ENCODE measurements around the gene SATB2.
A peak's percentile ranks its signal among the peaks of the same experiment; 100 is the strongest.

The SATB2 gene

DNA sequence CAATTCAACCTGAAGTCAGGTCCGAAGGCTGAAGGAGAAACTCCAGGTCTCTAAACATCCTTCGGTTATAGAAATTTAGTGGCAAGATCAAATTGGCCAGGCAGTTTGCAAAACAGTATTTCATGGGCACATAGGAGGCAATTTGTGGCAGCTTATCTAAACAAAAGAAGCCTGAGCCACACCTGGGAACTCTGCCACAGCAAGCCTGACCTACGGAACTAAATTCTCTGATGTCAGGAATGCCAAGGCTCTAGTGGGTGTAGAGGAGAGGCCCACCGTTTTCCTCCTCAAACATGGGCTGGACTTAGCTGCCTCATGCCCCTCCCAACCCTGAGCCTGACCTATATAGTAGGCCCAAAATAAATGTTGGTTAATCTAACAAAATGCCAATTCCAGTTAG, 16.0 kb downstream of the SATB2 start:
- no peak for DNase-seq (ENCODE audit: low read depth)
- H3K4me3 ChIP-seq (ENCODE audit: control insufficient read depth, low read depth, low read length) = no peak overlapping the region
- TF ChIP-seq, protein P1, sequence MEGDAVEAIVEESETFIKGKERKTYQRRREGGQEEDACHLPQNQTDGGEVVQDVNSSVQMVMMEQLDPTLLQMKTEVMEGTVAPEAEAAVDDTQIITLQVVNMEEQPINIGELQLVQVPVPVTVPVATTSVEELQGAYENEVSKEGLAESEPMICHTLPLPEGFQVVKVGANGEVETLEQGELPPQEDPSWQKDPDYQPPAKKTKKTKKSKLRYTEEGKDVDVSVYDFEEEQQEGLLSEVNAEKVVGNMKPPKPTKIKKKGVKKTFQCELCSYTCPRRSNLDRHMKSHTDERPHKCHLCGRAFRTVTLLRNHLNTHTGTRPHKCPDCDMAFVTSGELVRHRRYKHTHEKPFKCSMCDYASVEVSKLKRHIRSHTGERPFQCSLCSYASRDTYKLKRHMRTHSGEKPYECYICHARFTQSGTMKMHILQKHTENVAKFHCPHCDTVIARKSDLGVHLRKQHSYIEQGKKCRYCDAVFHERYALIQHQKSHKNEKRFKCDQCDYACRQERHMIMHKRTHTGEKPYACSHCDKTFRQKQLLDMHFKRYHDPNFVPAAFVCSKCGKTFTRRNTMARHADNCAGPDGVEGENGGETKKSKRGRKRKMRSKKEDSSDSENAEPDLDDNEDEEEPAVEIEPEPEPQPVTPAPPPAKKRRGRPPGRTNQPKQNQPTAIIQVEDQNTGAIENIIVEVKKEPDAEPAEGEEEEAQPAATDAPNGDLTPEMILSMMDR (conservative IDR thresholded peaks at IDR 0.05; ENCODE audit: control insufficient read depth, insufficient read depth, low read depth, low read length) = no peak

DNA sequence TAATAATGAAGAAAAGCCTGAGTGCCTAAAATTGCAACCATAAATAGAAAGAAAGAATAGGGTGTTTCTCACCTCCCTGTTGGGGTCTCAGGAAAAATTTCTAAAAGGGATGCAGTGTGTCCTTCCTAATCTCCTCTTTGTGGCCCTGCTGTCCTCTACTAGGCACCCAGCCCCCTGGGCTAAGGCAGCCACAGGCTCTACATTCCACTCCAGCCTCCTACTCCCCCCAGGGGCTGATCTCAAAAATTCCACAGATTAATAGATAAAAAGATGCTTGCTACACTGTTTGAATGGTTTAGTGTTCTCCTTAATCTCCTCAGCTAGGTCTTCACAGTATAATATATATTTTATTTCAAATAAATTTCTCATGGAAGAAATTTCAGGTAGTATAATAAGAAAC, 17.6 kb downstream of the SATB2 start:
- DNase-seq (ENCODE audit: low read depth) = no peak
- TF ChIP-seq, protein P1 (conservative IDR thresholded peaks at IDR 0.05; ENCODE audit: control insufficient read depth, insufficient read depth, low read depth, low read length) = no peak
- no peak overlapping the region for H3K4me3 ChIP-seq (ENCODE audit: control insufficient read depth, low read depth, low read length)

DNA sequence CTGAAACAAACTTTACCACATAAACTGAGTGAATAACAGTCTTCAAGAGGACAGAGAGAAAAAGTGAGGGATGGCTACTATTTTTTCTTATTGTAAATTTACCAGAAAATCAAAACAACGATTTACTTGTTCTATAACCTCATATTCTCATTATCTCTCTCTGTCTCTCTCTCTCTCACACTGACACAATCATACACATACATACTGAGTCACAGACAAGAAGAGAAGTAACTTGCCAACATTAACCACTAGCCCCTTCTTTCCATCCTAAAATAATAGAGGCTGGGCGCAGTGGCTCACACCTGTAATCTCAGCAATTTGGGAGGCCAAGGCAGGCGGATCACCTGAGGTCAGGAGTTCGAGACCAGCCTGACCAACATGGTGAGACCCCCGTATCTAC, 18.2 kb downstream of the SATB2 start:
- TF ChIP-seq, protein P1 (conservative IDR thresholded peaks at IDR 0.05; ENCODE audit: control insufficient read depth, insufficient read depth, low read depth, low read length) = no peak
- H3K4me3 ChIP-seq (ENCODE audit: control insufficient read depth, low read depth, low read length) = no peak overlapping the region
- DNase-seq (ENCODE audit: low read depth) = no peak

DNA sequence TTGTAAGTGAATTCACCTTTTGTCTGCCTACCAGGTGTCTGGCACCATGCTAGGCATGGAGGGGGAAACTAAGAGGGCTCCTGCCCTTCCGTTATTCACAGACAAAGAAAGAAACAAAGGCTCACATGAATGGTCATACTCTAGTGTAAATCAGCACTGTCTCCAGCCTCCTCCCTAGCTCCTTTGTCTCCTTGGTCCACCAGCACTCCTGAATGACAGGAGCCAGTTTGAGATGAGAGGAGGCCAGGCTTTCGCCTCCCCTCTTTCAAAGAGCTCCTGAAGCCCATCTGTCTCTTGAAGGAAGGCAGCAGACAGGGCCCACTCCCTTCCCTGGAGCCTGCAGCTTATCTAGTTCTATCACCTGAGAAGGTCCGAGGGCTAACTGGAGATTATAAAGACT, 18.7 kb downstream of the SATB2 start:
- DNase-seq (ENCODE audit: low read depth) = no peak
- H3K4me3 ChIP-seq (ENCODE audit: control insufficient read depth, low read depth, low read length) = no peak overlapping the region
- TF ChIP-seq, protein P1 (conservative IDR thresholded peaks at IDR 0.05; ENCODE audit: control insufficient read depth, insufficient read depth, low read depth, low read length) = no peak

DNA sequence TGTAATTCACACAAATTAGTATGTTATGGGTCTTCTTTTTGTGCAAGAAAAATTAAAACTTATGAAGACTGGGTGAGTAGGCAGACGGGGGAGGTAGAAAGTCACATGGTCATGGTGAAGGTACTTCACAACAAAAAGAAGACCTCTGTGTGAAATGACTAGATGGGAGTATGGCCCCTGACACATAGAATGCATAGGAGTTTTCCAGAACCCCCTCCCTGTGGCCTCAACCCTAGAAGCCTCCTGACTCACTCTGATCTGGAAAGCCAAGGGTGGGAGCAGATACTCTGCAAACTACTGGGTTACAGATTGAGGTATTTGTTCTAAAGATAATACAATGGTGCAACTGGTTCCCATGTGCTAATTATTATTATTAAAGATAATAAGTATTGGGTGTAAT, 23.2 kb downstream of the SATB2 start:
- no peak overlapping the region for H3K4me3 ChIP-seq (ENCODE audit: control insufficient read depth, low read depth, low read length)
- TF ChIP-seq, protein P1 (conservative IDR thresholded peaks at IDR 0.05; ENCODE audit: control insufficient read depth, insufficient read depth, low read depth, low read length) = no peak
- no peak for DNase-seq (ENCODE audit: low read depth)

DNA sequence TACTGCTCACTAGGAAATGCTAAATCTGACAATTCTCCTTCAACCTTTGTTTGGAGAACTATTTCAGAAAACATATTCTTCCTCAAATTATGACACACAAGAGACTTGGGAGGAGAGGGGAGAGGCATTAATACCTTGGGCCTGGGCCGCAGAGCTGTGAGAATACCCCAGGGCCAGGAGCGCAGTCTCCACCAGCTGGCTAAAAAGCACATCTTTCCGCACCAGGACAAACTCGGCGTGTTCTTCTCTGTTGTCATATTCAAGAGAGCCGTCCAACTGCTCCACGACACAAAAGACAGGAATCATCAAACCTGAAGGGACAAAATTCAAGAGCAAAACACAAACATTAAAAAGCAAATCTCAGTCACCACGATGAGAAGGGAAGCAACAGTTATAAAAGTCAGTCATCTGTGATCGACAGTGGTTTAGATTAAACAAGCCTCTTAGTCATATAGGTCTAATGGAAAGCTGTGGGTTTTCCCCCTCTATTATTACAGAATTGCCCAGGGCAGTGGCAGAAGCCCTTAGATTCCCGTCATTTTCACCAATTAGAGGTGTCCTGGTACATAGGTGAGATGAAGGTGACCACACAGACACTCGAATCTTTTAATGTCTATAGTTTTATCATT, 24.4 kb downstream of the SATB2 start:
- DNase-seq (ENCODE audit: low read depth) = no peak
- TF ChIP-seq, protein P1 (conservative IDR thresholded peaks at IDR 0.05; ENCODE audit: control insufficient read depth, insufficient read depth, low read depth, low read length) = no peak
- no peak overlapping the region for H3K4me3 ChIP-seq (ENCODE audit: control insufficient read depth, low read depth, low read length)

DNA sequence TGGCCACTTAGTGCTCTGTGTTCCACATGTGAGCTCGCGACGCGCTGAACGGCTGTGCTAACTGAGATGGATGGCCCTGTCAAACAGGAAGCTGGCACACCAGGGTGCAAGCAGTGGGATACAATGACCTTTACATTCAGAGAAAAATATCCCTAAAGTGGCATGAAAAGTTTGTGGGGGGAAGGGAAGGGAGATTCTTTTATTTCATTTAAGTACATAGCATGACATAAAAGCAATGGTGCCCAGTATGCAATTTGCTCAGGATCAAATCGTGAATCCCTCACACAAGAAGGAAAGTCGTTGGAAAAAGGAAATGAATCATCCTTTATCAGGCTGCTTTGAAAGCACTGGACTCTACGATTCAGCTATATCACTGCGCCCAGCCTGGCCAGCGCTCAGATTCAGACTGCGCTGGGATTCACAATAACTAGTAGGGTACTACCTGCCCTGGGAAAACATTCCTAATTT, 26.0 kb downstream of the SATB2 start:
- DNase-seq (ENCODE audit: low read depth) = peak; percentile 20
- H3K4me3 ChIP-seq (ENCODE audit: control insufficient read depth, low read depth, low read length) = no peak overlapping the region
- TF ChIP-seq, protein P1 (conservative IDR thresholded peaks at IDR 0.05; ENCODE audit: control insufficient read depth, insufficient read depth, low read depth, low read length) = no peak
